Measurements from ENCODE around the gene ARHGAP9.

Gene ARHGAP9

GRCh38 chr12:57450057-57450456 is 29.6 kb downstream of the ARHGAP9 start:
- Histone ChIP-seq H4K20me1 (ENCODE audit: control insufficient read depth, insufficient read depth, low read depth, low read length) (no peaks in the 10 kb centered on the region), H3K9me3 (ENCODE audit: control insufficient read depth, insufficient read depth, low read length) (no peaks in the 10 kb centered on the region), H3K4me2 (ENCODE audit: low read length) (no peak overlapping the region), H3K79me2 (ENCODE audit: control insufficient read depth, low read length) (no peaks in the 10 kb centered on the region), H3K36me3 (ENCODE audit: control insufficient read depth, low read length) (no peaks in the 10 kb centered on the region), H3K9me2 (replicated peaks; ENCODE audit: control insufficient read depth, low read length) (no peaks in the 10 kb centered on the region), H3K4me1 (ENCODE audit: control insufficient read depth, low read length) (peaks cover 16% of the 10 kb centered on the region), H3K27ac (ENCODE audit: low read depth, low read length) (no peak overlapping the region), H3F3A (ENCODE audit: control insufficient read depth, insufficient read depth) (peaks cover 4% of the 10 kb centered on the region; the same call in 1 of the 2 replicates), H3K27me3 (ENCODE audit: control insufficient read depth, low read length) (no peaks in the 10 kb centered on the region), H3K4me3 (ENCODE audit: low read length) (no peak overlapping the region)
- TF ChIP-seq CTCF (IDR thresholded peaks at IDR 0.05; ENCODE audit: low read depth, low read length, poor library complexity, severe bottlenecking) (no peak), EZH2phosphoT487 (IDR thresholded peaks at IDR 0.05; ENCODE audit: borderline replicate concordance, low read length) (no peak)

GRCh38 chr12:57449375-57449774 is 30.3 kb downstream of the ARHGAP9 start:
- Histone ChIP-seq H3K4me3 (ENCODE audit: low read length) (no peak overlapping the region), H3K9me2 (replicated peaks; ENCODE audit: control insufficient read depth, low read length) (no peaks in the 10 kb centered on the region), H3K36me3 (ENCODE audit: control insufficient read depth, low read length) (no peaks in the 10 kb centered on the region), H3K79me2 (ENCODE audit: control insufficient read depth, low read length) (no peaks in the 10 kb centered on the region), H3K27ac (ENCODE audit: low read depth, low read length) (no peak overlapping the region), H3K4me2 (ENCODE audit: low read length) (no peak overlapping the region), H3K27me3 (ENCODE audit: control insufficient read depth, low read length) (no peaks in the 10 kb centered on the region), H3K4me1 (ENCODE audit: control insufficient read depth, low read length) (peaks cover 9% of the 10 kb centered on the region), H3F3A (ENCODE audit: control insufficient read depth, insufficient read depth) (peaks cover 5% of the 10 kb centered on the region; the same call in 1 of the 2 replicates), H4K20me1 (ENCODE audit: control insufficient read depth, insufficient read depth, low read depth, low read length) (no peaks in the 10 kb centered on the region), H3K9me3 (ENCODE audit: control insufficient read depth, insufficient read depth, low read length) (no peaks in the 10 kb centered on the region)
- no peak for TF ChIP-seq CTCF (IDR thresholded peaks at IDR 0.05; ENCODE audit: low read depth, low read length, poor library complexity, severe bottlenecking)
- no peak for TF ChIP-seq EZH2phosphoT487 (IDR thresholded peaks at IDR 0.05; ENCODE audit: borderline replicate concordance, low read length)

GRCh38 chr12:57448669-57449068 is 31.0 kb downstream of the ARHGAP9 start:
- Histone ChIP-seq H3K9me2 (replicated peaks; ENCODE audit: control insufficient read depth, low read length) (no peaks in the 10 kb centered on the region), H3K79me2 (ENCODE audit: control insufficient read depth, low read length) (no peaks in the 10 kb centered on the region), H3K4me1 (ENCODE audit: control insufficient read depth, low read length) (peaks cover 9% of the 10 kb centered on the region), H3K27ac (ENCODE audit: low read depth, low read length) (no peak overlapping the region), H4K20me1 (ENCODE audit: control insufficient read depth, insufficient read depth, low read depth, low read length) (no peaks in the 10 kb centered on the region), H3K27me3 (ENCODE audit: control insufficient read depth, low read length) (no peaks in the 10 kb centered on the region), H3K4me2 (ENCODE audit: low read length) (no peak overlapping the region), H3K9me3 (ENCODE audit: control insufficient read depth, insufficient read depth, low read length) (no peaks in the 10 kb centered on the region), H3K4me3 (ENCODE audit: low read length) (no peak overlapping the region), H3F3A (ENCODE audit: control insufficient read depth, insufficient read depth) (peaks cover 5% of the 10 kb centered on the region; the same call in 1 of the 2 replicates), H3K36me3 (ENCODE audit: control insufficient read depth, low read length) (no peaks in the 10 kb centered on the region)
- no peak for TF ChIP-seq CTCF (IDR thresholded peaks at IDR 0.05; ENCODE audit: low read depth, low read length, poor library complexity, severe bottlenecking)
- TF ChIP-seq EZH2phosphoT487 (IDR thresholded peaks at IDR 0.05; ENCODE audit: borderline replicate concordance, low read length): no peak
